Stimulated activated CD8-positive, alpha-beta memory T cell treated with anti-CD3 and anti-CD28 coated beads, Interleukin-7, amount 100 ng/mL, for 48 hours (primary cell): ENCODE results near the gene TMEM41A.

Experiments
- DNase-seq, 2 donors: peaks; one replicate each; pipeline ENCODE4 v3.0.0-alpha.2; 2020; ENCODE audit warnings: low read depth in 1 of 2; ENCODE audit errors: extremely low read depth in 1 of 2

Gene TMEM41A

DNA sequence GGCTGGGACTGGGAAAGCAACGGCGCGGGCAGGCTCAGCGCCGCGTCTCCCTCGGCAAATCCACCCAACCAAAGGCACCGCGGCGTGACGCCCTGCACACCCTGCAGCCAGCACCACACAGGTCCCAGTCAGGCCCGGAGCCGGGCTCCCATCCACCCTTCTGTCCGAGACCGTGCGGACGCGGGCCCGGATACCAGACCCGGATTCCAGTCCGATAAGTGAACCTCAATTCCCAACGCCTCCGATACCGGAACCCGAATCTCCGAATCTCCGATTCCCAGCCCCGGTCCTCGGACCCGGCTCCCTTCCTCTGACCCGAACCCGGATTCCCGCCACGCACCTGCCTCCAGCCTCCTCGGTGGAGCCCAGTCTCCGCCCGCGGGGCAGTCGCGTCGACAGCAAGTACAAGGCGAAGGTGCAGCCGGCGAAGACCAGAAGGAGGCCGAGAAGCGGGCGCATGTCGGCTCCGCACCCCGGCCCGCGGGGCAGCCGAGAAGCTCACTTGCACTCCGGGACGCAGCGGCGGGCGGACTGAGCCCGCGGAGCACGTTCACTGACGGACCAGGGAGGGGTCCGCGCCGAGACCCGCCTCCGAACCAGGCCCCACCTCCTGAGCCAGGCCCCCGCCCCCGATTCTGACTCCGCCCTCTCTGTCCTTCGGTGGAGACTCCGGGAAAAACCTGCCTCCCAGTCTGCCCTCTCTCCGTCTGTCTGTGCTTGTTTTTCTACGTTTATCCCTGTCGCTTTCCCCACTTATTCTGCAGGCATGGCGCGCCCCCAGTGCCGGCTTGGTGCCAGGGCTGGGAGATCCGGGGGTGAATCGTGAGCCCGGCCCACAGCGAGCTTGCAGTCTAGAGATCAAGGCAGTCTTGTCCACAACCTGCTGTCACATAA, at the start of gene TMEM41A:
Gene TMEM41A (minus strand): TSS at position 533 of the 894 bp plus-strand sequence. CDS start 74 bp downstream, at position 459.
- peak; percentile 78 to 82 for DNase-seq

DNA sequence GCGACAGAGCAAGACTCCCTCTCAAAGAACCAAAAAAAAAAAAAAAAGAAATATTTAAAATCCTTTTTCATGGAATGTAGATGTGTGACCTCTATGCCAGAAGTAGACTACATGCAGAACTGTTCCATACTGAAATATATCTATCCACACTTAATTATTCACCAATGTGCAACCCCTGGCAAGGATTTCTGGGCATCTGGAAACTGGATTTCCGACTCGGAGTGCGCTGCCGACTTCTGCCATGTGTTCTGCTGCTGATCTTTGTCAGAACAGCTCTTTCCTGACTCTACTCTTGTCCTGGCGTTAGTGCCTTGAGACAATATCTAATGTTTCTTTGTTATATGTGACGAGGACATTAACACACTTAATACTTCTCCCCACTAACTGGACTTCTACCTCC, 41.9 kb upstream of the TMEM41A start:
- DNase-seq: no peak

DNA sequence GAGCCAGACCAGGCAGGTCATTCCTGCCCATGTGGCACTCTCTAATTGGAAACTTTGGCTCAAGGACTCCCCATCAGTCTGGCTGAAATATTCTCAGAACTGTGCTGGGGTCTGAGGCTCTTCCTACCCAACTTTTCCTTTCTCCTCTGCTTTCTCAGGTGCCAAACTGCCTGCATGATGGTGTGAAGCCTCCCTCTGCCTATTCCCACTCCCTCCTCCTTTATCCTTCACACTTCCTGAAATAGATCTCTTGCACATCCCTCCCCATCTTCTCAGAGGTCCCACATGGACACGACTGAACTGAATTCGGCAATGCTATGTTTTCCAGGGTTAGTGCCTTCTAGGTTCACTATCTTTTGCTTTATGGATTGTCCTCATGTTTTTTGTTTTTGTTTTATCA, 41.1 kb upstream of the TMEM41A start:
- DNase-seq: no peak

DNA sequence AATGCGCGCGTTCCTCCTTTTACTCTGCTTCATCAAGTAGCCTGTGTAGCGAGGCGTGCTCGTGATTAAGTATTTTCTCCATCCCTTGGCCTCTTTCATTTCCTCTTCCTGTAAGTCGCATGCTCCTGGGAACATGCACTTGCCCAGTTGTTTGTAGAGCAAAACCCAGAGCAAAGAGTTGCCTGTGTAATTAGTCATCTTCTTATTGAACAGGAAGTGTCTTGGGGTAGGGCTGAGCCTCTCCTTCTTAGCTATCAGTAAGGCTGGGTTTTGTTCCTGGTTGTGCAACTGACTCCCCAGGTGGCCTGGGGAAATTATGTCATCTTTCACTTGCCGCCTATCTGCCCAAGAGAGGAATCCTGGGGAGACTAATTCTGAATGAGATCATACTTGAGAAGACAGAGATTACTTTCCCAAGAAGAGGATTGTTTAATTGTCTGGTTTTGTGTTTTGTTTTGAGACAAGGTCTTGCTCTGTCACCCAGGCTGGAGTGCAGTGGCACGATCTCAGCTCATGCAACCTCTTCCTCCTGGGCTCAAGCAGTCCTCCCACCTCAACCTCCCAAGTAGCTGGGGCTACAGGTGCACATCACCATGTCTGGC, 38.6 kb upstream of the TMEM41A start:
- DNase-seq: peak in 1 of 2 donors; percentile 52

DNA sequence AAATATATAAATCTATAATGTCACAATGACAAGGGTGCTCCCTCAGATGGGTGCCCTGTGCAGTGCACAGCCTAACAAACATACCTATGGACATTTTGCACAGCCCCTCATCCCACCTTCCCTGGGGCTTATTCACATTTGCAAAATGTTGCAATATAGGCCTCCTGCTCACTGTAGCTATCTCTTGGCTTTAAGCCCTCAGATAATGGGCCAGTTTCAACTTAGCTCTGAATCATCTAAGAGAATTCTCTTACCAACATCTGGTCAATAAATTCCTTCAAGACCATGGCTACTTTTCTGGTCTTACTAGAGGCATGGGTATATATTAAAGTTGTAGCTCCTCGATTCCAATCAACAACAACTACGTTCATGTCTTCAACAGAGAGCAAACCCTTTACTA, 35.7 kb upstream of the TMEM41A start:
- DNase-seq: no peak

DNA sequence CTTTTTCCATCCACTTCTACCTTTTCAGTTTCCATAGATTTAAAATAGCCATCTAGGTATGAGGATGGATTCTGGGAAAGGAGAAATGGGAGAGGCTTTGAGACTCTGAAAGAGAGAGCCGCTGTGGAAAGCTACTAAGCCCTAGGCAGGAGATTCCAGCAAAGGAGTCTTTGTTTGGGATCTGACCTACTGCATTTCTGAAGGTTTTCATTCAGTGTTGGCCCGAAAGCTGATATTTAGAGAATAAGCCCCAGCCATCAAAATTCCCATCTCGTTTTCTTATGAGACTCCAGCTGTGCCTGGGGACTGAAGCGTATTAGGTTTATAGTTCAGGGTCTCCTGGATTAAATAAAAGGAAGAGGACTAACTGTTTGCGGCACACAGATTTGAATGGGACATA, 34.1 kb upstream of the TMEM41A start:
- no peak for DNase-seq

DNA sequence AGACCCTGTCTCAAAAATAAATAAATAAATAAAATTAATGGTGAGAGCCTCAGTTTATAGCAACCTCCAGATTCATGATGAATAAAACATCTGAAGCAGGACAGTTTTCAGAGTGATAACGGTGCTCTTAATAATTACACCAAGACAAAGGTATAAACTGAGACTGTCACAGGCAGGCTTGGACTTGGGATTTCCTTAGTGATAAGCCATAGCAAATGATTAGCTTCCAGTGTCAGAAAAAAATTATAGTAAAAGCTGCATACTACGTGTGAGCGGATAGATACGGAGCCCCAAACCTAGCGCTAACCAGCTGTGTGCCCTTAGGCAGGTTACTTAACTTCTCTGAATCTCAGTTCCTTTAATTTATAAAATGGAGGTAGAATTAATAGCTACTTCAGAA, 32.0 kb upstream of the TMEM41A start:
- no peak for DNase-seq

DNA sequence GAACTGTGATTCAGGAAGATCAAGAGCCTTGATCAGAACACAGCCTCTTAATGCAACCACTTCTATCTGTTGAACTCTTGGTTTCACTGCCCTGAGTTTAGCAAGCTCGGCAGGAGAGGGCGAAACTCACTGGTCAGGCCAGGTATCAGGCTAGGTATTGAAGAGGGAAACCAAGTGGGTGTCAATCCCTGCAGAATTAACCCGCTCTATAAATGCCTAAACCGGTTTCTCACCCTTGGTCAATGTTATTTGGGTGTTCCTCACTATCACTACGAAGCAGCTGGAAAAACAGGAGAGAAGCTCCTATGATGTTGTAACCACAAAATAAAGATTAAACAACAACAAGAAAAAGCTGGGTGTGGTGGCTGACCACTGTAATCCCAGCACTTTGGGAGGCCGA, 29.7 kb upstream of the TMEM41A start:
- DNase-seq: no peak

DNA sequence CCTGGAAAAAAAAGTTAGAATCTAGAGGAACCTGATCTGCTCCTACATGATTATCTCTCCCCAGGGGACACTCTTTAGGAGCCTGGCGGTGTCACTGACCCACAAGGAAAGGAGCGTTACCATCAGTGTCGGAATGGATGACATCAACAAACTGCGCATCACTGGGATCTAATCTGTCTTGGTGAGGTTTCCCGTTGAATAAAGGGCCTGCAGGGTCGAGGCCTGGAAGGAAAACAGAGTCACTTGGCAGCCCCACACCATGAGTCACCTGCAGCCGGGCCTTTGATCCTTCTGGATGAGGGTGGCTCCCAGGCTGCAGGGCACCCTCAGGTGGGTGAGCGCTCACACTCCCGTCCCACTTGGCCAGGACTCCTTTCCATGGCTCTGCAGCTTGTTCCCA, 28.5 kb upstream of the TMEM41A start:
- no peak for DNase-seq

DNA sequence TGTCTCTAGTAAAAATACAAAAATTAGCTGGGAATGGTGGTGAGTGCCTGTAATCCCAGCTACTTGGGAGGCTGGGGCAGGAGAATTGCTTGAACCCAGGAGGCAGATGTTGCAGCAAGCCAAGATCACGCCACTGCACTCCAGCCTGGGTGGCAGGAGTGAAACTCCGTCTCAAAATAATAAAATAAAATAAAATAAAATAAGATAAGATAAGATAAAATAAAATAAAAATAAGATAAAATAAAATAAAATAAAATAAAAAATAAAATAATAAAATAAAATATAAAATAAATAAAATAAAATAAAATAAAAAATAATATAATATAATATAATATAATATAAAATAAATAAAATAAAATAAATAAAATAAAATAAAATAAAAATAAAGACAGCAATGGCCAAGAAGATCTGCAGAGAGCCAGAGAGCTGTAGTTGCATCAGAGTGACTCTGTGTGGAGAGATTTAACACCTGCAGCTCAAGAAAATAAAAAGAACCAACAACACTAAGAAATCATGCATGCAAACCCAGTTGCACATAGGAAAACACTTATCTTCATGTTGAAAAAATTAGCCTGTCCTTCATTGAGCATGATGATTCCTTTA, 27.6 kb upstream of the TMEM41A start:
- DNase-seq: no peak

DNA sequence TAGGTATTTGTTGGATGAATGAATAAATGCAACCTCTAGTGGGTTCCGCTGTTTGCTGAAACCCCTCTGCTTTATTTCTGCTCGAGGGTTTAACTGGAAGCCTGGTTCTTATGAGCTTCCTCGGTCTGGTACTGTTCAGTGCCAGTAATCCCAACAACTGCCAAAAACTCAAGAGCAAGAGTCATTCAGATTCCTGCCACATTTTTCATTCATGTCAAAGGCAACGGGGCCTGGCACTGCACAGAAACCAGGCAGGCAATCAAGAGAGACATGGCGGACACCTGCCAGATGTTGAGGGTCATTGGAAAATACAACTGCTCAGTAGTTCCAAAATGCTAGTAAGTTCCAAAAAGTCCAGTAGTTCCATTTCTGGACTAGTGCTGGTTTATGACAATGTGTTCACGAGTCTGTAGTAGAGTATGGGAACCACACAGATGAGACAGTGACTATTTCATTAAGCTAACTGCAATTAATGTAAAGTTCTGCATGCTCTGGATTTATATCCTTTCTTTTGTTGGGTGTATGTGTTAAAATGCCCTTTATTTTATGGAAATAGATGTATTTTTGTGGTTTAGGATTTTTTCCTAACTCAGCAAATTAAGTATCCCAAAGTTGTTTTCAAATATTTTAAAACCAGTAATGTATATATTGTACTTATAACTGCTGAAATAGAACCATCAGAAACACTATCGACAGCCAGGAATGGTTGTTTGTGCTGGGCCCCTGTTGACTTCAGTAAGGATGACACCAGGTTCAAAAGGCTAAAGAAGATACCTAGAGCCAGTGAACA, 22.7 kb upstream of the TMEM41A start:
- DNase-seq: no peak

DNA sequence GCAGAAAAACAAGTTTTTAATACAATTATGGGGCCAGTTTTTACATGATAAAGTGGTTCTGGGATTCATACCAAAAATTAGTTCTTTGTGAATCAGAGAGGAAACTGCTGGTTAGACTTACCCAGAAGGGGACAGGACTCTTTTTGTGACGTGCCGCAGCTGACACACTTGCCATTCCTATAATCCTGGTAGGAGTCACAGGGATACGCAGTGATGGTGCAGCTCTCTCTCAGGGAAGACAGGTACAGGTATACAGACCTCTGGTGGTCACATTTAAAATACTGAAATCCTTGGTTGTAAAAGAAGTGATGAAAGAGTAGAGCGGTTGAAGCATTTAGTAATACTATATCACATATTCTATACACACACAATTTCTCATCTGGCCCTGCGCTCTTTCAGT, 20.2 kb upstream of the TMEM41A start:
- DNase-seq: no peak

DNA sequence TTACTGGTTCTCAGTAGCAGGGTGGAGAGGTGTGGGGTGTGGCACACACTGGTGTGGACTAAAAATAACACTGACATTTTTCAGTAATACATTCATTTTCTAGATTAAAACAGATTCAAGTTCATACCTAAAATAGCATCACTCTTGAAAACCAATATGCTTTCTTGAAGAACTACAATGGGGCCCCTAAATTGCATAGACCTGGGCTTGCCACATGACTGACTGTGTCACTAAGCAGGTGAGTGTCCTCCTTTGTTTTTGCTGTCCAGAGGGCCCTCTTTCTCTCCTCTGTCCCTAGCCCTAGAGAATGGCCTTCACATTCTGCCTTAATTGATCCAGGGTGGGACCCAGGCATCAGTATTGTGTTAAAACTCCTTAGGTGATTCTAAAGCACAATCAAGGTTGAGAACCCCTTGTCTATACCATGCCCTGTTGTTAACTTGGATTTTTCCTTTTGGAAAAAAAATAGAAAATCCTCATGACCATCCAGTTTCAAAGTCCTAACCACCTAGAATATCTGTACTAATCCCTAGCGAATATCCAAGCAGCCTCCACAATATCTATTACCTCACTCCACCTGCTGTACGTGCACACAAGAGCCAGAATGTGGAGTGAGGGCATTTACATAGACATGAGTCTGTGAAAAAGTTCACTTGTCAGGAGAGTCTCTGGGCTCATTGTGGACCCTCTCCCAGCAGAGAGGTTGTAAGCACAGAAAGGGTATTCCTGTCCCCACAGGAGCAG, 18.7 kb upstream of the TMEM41A start:
- DNase-seq: no peak

DNA sequence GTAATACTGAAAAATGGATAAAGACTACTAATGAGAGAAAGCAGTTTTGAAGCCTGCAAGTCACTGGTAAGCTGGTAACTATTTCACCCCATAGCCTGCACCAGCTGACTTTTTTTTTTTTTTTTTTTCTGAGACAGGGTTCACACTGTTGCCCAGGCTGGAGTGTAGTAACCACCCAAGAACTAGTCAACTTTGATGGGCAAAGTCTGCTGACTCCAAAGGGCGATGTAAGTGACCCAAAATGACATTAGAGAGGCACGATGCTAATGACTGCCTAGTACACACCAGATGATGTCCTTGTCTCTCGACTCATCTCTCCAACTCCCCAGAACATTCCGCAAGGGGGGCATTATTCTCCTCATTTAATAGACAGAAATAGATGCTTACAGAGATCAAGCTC, 12.9 kb upstream of the TMEM41A start:
- no peak for DNase-seq

DNA sequence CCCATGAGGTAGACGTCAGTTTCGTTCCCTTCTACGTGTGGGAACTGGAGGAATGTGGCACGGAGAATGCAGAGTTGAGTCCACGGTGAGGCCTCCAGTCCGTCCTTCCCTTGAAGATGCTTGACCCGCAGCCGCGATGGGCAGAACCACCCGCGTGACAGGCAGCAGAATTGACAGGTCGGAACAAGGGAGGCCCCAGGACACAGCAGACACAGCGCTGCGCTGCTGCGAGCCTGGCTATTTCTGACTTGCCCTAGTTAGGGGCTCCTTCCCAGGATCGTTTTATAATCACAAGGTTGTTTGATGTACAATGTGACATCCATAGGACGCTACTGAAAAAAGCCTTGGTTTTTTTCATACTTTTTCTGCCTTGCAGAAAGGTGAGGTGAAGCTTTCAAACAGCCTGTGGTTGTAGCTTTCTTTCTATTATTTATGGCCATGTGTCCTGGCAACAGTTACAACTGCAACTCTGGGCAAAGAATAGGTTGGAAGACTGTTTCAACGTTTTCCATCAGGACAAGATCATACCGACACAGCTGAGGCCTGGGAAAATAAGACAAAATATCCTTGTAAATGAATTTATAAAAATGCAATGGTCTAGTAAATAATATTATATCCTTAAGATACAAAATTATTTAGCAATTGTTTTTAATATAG, 9.6 kb upstream of the TMEM41A start:
- no peak for DNase-seq

DNA sequence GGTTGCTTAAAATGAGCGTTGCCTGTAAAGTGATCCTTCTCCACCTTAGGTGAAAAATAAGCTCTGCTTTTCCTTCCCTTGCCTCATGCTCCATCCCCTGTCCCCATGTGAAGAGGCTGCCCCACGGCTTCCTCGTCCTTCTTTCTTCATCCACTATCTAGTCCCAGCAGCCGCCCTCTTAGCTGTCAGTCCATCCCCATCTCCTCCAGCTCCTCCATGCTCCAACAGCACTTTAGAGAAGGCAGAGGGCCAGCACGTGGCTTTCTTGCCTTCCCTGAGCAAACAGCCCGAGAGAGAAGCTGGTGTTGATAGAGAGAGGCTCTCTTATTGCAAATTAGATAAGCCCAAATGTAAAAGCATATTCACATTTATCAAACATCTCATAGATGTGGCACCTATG, 9.0 kb upstream of the TMEM41A start:
- DNase-seq: no peak

DNA sequence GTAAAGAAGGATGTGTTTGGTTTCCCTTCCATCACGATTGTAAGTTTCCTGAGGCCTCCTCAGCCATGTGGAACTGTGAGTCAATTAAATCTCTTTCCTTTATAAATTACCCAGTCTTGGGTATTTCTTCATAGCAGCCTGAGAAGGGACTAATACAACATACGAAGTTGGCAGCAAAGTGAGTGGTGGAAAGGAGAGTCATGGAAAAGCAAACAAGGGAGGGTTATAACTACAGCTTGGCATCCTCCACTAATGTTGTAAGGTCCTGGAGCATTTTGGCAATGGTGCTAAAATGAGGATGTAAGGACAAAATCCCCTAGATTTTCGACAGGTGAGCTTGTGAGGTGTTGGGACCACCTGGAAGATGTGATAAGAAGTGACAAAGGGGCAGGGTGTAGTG, 5.8 kb upstream of the TMEM41A start:
- DNase-seq: no peak

DNA sequence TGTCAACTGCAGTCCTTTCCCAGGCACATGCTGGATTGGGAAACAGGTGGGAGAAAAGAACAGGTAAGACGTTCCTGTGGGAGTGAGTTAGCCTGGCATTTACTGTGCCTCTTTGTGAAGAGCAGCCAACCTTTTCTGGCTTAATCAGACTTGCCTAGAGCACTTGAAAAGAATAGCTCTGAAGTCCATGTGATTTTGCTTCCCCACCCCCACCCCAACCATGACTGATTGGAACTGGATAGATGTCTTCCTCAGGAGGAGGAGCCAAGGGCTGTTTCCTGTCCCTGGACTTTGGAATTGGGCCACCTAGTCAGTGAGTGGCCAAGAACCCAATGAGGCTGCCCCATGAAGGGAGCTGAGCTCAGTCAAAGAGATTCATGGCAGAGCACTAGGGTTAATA, 4.7 kb upstream of the TMEM41A start:
- DNase-seq: no peak

DNA sequence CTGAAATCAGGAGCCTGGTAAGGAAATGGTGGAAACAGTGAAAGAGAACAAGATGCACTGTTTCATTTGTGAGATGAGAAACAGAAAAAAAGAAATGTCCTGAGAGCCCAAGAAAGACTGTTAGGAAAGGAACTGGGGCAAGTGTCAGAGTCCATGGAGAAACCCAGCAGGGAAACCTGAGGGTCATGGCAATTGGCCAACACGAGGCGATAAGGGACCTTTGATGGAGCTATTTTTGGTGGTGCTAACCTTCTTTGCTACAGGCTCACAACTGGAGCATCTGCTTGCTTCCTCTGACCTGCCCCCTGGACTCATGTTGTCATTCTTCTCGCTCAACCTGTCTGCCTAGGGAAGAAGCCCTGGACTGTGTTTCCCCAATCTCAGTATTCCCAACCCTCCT, 4.2 kb upstream of the TMEM41A start:
- DNase-seq: no peak

DNA sequence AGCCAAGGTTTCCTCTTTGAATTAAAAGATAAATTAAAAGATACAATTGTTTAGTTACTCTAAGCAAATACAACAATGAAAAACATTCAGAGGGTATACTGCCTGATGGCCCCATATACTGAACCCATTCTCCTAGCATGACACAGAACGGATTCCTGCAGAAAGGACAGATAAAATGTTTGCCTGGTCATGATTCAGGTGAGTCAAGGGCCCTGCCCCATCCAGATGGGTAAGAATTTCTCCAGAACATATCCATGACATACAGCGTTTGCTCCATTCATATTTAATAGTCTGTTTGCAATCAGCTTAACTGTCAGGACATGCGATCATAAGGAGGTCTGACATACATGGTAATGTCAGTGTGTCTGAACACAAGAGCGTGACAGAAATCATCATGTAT, 8.6 kb downstream of the TMEM41A start:
- DNase-seq: no peak
